T-helper 1 cell treated with Interleukin-12 subunit alpha and Interleukin-12 subunit beta and Interleukin-4 antibody, amounts not matched to agents 30 μg/mL and 1 μg/mL, for 36 hours (primary cell): ENCODE measurements around the gene FGGY.
"Not testable (repeated sequence)": the region's sequence is repeated elsewhere in the genome, so short reads cannot be mapped to it uniquely, and the experiment has no call there.

Experiments used
- H3K27ac Mint-ChIP-seq: one replicate; pipeline ENCODE4 v1.8.0; 2021; ENCODE audit warnings: mild to moderate bottlenecking, mixed read lengths
- H3K27me3 Mint-ChIP-seq: one replicate; pipeline ENCODE4 v1.8.0; 2021; ENCODE audit warnings: low read depth, mixed read lengths
- H3K36me3 Mint-ChIP-seq: one replicate; pipeline ENCODE4 v1.8.0; 2021; ENCODE audit warnings: low read depth, mixed read lengths
- H3K4me1 Mint-ChIP-seq: one replicate; pipeline ENCODE4 v1.8.0; 2021; ENCODE audit warnings: low read depth, mixed read lengths
- H3K4me3 Mint-ChIP-seq: one replicate; pipeline ENCODE4 v1.8.0; 2021; ENCODE audit warnings: mild to moderate bottlenecking, moderate library complexity, mixed read lengths
- H3K9me3 Mint-ChIP-seq: one replicate; pipeline ENCODE4 v1.8.0; 2021; ENCODE audit warnings: mixed read lengths

FGGY gene

DNA sequence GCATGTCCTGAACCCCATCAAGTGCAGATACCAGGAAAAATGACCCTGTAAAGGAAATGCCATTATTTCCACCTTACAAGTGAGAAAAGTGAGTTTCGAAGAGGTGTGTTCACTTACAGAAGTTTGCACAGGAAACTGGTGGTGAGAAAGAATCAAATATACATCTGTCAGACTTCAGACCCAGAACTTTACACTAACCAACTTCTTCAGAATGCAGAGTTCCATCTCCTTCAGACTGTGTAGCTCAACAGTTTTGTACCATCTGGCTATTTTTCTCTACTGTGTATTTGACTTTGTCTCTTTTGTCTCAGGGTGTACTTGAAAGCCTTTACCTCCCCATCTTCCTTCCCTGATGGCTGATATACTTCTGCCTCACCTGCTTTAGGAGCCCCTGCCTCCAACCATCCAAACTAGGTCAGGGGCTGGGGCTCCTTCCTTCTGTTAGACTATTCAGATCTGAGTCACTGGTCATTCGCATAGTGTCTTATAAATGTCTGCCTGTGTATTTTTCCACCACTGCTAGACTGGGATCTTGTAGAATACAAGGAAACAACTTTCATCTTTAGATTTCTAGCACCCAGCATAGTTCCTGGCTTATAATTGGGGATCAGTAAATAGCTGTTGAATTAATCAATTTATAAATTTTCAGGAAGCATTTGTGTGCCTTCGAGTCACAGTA is 247.9 kb downstream of the FGGY start:
- Mint-ChIP-seq H3K27ac (no peak overlapping the region), H3K27me3 (no peaks in the 10 kb centered on the region), H3K9me3 (no peaks in the 10 kb centered on the region), H3K36me3 (no peaks in the 10 kb centered on the region), H3K4me1 (peaks cover 10% of the 10 kb centered on the region), H3K4me3 (no peak overlapping the region)

DNA sequence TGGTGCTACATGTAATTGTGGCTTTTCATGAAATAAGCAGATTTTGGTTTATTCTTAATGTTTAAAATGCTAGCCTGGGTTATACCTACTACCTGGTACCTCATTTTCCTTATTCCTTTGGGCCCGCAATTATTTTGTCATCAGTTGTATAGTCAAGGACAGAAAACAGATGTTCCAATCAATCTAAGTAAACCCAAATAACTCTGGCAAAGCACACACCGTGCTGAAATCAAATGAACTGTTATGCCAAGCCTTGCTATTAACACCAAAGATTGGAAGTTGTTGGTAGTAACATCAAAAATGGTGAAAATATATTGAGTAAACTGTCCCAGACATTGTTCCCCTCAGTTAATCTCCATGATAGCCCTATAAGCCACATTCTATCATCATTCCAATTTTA is 248.9 kb downstream of the FGGY start:
- Mint-ChIP-seq H3K27ac (no peak overlapping the region), H3K4me1 (peaks cover 10% of the 10 kb centered on the region), H3K9me3 (no peaks in the 10 kb centered on the region), H3K36me3 (peaks cover 2% of the 10 kb centered on the region), H3K4me3 (no peak overlapping the region), H3K27me3 (no peaks in the 10 kb centered on the region)

DNA sequence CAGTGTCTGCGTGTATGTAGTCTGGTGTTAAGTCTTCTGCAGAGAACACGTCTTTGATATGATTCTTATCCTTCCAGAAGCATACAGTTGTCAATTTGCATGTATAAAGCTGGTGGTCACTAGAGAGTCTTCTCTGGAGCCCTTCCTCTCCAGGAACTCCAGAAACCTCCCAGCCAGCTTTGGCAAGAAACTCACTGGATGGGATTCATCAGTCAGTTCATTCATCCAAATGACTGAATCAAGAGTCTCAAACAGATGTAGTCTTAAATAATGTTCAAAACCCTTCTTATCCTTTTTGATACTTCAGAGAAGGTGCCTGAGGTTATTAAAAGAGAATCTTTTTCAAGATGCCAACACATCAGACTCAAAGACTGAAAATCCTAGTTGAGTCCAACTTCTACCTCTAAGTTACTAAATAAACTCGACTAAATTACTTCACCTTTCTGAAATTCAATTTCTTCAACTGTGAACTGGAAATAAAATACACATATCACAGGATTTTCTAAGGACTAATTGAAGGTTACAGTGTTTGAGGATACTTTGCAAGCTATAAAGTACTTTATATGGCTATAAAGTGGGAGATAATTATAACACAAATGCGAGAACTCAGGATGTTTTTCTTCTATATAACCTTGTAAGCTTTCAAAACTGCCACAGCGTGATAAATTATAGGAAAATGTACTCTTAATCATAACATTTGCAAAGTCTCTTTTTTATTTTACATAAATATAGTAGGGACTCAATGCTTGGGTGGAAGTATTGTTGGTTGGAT is 252.4 kb downstream of the FGGY start:
- no peak overlapping the region for H3K27ac Mint-ChIP-seq
- H3K27me3 Mint-ChIP-seq = no peaks in the 10 kb centered on the region
- H3K4me1 Mint-ChIP-seq = peaks cover 8% of the 10 kb centered on the region
- no peaks in the 10 kb centered on the region for H3K9me3 Mint-ChIP-seq
- H3K36me3 Mint-ChIP-seq = peaks cover 2% of the 10 kb centered on the region
- H3K4me3 Mint-ChIP-seq = no peak overlapping the region

DNA sequence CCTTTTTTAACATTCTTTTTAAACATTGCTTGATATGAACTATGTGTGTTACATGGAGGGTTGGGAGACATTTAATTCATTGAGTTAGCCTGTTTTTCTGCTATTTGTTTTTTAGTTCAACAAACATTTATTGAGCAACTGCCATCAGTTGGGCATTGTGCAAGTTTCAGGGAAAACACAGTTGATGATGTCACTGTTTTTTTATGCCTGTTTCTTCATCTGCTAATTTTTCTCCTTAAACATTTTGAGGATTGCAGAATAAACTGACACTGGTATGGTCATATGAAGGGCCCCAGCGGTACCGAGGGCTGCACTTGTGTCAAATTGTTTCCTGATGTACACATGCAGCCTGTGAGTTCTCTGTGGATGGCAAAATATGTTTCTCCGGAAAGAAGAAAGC is 253.0 kb downstream of the FGGY start:
- Mint-ChIP-seq H3K27me3 (no peaks in the 10 kb centered on the region), H3K27ac (no peak overlapping the region), H3K4me1 (peaks cover 1% of the 10 kb centered on the region), H3K4me3 (no peak overlapping the region), H3K9me3 (no peaks in the 10 kb centered on the region), H3K36me3 (peaks cover 2% of the 10 kb centered on the region)

DNA sequence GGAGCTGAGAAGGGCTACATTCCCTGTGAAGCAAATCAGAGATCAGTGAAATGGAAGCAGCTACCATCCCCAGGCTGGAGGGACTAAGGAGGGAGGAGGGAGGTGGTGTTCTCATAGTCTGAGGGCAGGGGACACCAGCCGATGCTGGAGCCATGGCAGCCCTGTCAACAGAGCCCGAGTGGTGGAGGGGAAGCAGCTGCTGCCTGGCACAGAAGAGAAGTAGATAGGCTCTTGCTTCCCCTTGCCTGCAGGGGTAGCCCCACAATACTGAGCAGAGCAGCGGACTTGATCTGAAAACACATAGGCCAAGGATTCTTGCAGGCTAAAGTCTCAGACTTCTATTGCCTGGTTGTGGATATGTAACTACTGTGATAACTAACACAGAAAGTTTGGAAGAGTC is 255.1 kb downstream of the FGGY start:
- no peaks in the 10 kb centered on the region for H3K27me3 Mint-ChIP-seq
- no peak overlapping the region for H3K27ac Mint-ChIP-seq
- H3K4me1 Mint-ChIP-seq = no peaks in the 10 kb centered on the region
- peaks cover 2% of the 10 kb centered on the region for H3K36me3 Mint-ChIP-seq
- no peak overlapping the region for H3K4me3 Mint-ChIP-seq
- H3K9me3 Mint-ChIP-seq = no peaks in the 10 kb centered on the region

DNA sequence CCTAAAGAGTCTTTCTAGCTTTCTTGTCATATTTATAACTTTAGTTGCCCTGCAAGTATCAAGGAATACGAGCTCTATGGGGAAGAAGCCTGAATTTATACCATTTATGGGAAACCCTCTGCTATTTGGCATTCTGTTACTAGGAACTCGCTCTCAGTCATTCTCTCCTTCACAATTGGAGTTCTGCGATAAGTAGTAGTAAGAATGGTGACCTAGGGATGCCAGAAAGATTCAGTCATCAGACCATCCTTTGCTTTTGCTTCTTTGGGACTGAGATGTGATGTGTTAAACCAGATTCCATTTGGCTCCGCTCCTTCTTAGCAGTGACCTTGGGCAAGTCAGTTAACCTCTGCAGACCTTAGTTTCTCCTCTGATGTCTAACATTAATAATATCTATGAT is 256.5 kb downstream of the FGGY start:
- Mint-ChIP-seq H3K4me3 (no peak overlapping the region), H3K9me3 (peaks cover 12% of the 10 kb centered on the region), H3K27ac (no peak overlapping the region), H3K27me3 (no peaks in the 10 kb centered on the region), H3K4me1 (no peaks in the 10 kb centered on the region), H3K36me3 (peaks cover 7% of the 10 kb centered on the region)

DNA sequence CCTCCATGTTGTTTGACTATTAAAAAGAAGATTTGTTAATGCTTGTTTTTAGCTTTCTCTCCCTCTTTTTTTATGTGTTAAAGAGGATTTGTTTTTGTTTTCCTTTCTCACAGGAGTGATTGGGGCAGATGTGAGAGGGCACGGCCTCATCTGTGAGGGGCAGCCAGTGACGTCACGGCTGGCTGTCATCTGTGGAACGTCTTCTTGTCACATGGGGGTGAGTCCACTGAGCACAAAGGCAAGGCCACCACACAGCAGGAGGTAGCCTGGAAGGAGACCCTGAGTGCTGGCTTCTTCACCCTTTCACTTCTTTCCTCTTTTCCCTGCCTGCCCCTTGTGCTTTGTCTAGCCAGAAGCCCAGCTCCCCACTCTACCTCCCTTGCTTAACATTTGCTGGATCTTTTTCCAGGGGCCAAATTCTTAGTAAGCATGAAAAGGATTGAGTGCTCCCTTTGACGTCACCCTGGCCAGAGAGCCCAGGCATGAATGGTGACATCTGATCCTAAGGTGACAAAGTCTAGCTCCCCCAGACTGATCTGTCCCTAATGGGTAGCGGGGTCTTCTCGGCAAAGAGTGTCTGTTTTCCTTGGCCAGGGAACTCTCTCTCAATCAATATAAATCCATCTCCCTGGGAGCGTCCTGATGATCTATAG is 257.2 kb downstream of the FGGY start:
- no peak overlapping the region for H3K4me3 Mint-ChIP-seq
- no peak overlapping the region for H3K27ac Mint-ChIP-seq
- H3K36me3 Mint-ChIP-seq = peaks cover 8% of the 10 kb centered on the region
- no peaks in the 10 kb centered on the region for H3K27me3 Mint-ChIP-seq
- no peaks in the 10 kb centered on the region for H3K4me1 Mint-ChIP-seq
- peaks cover 14% of the 10 kb centered on the region for H3K9me3 Mint-ChIP-seq

DNA sequence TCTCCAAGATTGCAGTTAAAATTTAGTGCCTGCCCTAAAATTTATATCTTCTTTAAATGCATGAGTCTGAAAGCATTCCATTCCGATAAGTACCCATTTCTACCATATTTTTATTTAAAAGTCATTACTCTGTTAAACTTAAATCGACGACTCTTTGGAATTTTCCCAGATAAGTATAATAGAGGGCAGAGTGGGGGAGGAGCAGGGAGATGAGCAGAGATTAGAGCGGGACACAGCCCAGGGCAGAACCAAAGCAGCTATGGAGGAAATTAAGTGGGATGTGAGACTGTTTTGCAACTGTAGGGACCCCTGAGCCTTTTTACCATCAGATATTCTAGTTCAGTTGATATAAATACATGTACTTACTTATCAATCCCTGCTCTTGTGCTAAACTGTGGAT is 257.9 kb downstream of the FGGY start:
- Mint-ChIP-seq H3K36me3 (peaks cover 8% of the 10 kb centered on the region), H3K4me3 (no peak overlapping the region), H3K27me3 (no peaks in the 10 kb centered on the region), H3K27ac (no peak overlapping the region), H3K4me1 (no peaks in the 10 kb centered on the region), H3K9me3 (peaks cover 14% of the 10 kb centered on the region)

DNA sequence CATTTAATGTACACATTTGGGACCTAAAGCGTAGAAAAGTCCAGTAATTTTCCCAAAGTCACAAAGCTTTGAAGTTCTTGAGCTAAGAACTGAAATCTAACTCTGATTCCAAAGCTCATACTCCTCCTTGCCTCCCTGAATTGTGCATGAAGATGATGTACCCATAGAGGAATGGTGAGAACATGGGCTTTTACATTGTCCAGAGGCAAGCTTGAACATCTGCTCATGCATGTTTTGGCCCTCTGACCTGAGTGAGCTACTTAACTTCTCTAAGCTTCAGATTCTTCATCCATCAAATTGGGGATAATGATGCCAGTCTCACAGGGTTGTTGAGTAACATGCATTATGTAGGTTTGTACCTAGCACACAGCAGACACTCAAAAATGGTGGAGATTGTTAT is 259.5 kb downstream of the FGGY start:
- Mint-ChIP-seq H3K27me3 (no peaks in the 10 kb centered on the region), H3K4me1 (peaks cover 5% of the 10 kb centered on the region), H3K4me3 (no peak overlapping the region), H3K9me3 (peaks cover 14% of the 10 kb centered on the region), H3K36me3 (peaks cover 13% of the 10 kb centered on the region), H3K27ac (no peak overlapping the region)

DNA sequence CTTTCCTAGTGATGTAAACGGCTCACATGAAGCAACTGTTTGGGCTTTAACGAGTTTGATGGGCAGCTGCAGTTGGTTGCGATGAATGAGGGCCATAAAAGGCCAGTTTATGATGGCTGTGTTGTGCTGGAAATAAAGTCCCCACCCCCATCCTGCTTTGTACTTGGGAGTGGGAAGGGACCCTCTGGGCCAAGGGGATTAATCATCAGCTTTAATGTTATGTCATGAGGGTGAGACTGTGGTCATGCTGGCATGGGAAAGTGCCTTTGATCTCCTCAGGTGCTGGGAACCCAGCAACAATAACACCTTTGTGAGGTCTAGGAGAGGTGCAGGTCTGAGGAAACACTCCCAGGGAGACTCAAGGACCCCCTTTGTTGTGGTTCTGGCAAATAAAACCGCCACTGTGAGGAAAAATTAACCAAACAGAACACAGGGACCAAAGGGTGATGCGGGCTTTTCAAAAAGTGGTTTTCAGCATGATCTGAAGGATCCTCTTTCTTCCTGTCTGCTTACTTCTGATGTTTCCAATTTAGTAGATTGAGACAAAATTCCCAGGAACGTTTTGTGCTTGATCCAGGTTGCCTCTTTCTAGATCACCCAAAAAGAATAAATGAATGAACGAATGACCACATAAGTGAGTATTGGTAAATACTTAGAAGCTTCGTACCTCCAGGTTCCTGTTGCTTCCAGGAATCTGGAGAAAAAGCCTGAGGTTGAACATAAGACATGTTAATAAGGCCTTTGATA is 260.1 kb downstream of the FGGY start:
- no peak overlapping the region for H3K27ac Mint-ChIP-seq
- peaks cover 5% of the 10 kb centered on the region for H3K4me1 Mint-ChIP-seq
- no peaks in the 10 kb centered on the region for H3K27me3 Mint-ChIP-seq
- no peak overlapping the region for H3K4me3 Mint-ChIP-seq
- peaks cover 14% of the 10 kb centered on the region for H3K9me3 Mint-ChIP-seq
- peaks cover 13% of the 10 kb centered on the region for H3K36me3 Mint-ChIP-seq

DNA sequence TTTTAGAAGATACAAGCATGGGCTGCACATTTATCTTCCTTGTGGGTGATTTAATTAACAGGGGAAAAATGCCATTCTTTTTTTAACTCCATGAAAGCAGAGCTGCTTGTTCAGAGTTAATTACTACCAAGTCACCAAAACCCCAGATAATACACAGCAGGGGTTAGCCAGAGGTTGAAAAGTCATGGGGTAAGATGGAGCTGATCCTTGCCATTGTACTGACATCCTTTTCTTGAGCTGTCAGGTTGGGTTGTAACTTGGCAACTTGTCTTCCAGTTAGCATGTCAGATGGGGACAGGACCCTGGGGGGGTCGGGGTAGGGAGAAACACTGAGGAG is 260.6 kb downstream of the FGGY start:
- Mint-ChIP-seq H3K36me3 (peaks cover 13% of the 10 kb centered on the region), H3K4me1 (peaks cover 5% of the 10 kb centered on the region), H3K27me3 (no peaks in the 10 kb centered on the region), H3K4me3 (no peak overlapping the region), H3K27ac (no peak overlapping the region), H3K9me3 (peaks cover 14% of the 10 kb centered on the region)

DNA sequence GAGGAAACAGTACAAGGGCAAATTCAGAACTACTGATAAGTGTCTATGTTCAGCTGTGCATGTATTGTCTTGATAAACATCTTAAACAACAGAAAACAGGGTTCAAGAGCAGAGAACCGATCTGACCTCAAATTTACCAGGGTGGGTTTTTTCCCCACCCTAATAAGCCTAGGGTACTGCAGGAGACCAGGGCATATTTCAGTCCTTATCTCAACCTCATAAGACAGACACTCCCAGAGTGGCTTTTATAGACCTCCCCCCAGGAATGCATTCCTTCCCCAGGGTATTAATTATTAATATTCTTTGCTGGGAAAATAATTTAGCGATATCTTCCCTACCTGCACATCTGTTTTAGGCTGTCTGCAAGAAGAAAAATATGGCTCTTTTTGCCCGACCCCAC is 261.7 kb downstream of the FGGY start:
- H3K27ac Mint-ChIP-seq, H3K27me3 Mint-ChIP-seq, H3K4me1 Mint-ChIP-seq, H3K4me3 Mint-ChIP-seq: not testable (repeated sequence)
- peaks cover 14% of the 10 kb centered on the region for H3K9me3 Mint-ChIP-seq
- peaks cover 15% of the 10 kb centered on the region for H3K36me3 Mint-ChIP-seq

DNA sequence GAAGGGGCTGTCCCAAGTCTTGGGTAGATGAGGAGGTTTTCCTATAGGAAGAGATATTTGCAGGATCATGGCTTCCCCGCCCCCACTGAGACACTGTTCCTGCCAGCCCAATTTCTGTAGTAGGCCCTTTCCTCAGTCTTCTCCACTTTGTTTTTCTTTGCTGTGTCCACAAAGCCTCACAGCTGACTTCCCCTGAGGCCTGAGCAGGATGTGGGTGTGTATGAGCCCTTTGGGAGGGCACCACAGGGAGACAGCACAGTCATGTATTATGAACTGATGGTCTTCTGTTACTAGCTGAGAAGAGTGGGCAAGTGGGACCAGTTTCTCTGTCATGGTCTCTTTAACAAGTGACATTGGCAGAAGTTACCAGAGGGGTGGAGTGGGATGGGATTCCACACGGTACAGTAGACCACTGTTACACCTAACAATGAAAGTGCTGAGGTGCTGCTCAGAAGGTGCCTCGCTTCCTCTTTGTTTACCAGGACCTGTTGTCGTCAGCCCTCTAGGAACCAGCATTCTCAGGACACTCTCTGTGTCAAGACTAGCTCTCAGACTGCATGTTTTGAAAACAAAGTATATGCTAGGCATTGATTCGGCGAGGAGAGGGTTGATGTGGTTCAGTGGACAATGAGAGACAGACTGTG is 264.0 kb downstream of the FGGY start:
- Mint-ChIP-seq H3K4me1 (peaks cover 7% of the 10 kb centered on the region), H3K36me3 (peaks cover 17% of the 10 kb centered on the region), H3K9me3 (peaks cover 14% of the 10 kb centered on the region), H3K27me3 (no peaks in the 10 kb centered on the region), H3K27ac (no peak overlapping the region), H3K4me3 (no peak overlapping the region)

DNA sequence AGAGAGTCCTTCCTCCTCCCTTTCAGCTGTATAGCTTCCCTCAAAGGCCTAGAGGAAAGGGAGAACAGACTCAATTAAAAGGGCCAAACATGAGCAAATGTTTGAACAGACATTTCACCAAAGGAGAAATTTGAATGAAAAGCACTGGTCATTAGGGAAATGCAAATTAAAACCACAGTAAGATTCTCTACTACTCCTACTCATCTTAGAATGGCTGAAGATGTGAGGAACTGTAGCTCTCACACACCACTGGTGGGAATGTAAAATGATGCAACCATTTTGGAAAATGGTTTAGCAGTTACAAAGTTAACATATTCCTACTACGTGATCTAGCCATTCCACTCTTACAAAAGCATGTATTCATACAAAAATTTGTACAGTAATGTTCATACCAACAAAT is 264.9 kb downstream of the FGGY start:
- Mint-ChIP-seq H3K9me3 (peaks cover 14% of the 10 kb centered on the region), H3K4me3 (no peak overlapping the region), H3K4me1 (peaks cover 15% of the 10 kb centered on the region), H3K36me3 (peaks cover 17% of the 10 kb centered on the region), H3K27me3 (no peaks in the 10 kb centered on the region), H3K27ac (no peak overlapping the region)
